Amygdala (tissue), 56 donors: ENCODE measurements around the gene HOXD1.

Experiments used
- DNase-seq, 56 donors: peaks; one replicate each; lab custom pipeline; 2025; lab: John Stamatoyannopoulos, UW

HOXD1 gene

DNA sequence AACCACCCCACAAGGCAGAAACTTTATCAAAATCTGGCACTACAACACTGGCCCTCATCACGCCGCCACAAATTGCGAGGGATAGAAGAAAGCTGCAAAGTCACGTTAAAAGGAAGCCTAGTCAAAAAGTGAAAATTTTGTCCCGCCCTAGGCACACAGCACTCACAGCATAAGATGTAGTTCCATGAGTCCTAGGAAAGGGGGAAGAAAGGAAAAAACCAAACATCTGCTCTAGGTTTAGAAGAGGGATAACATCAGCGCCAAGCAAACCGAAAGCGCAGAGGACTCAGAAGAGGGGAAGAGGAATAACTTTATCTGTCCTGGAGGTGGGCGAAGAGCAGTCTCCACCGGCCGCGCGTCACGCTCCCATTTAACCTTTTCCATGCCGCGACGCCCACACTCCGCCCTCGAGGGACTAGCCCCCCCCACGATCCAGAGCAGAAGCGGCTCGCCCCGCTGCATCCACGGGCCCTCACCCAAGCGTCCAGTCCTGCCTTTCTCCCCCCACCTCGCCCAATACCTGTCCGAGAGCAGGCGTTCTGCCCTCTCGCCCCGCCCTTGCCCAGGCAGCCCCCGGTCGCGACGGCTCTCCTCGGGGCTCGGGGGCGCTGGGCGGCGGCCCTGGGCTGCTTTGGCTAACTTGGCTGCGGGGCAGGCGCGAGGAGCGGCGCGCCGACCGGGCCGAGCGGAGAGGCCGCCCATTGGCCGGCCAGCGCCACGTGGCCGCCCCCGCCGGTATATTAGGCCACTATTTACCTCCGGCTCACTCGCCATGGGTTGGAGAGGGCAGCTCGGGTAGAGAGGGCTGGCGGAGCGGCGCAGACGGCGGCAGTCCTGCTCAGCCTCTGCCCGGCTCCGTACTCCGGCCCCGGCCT is at the start of gene HOXD1:
Gene HOXD1, plus strand, starts transcription at position 770 of the 875 bp plus-strand sequence. CDS start 134 bp downstream, outside the sequence.
- peak in 38 of 56 donors; percentile 3 to 75 (median 41) for DNase-seq

DNA sequence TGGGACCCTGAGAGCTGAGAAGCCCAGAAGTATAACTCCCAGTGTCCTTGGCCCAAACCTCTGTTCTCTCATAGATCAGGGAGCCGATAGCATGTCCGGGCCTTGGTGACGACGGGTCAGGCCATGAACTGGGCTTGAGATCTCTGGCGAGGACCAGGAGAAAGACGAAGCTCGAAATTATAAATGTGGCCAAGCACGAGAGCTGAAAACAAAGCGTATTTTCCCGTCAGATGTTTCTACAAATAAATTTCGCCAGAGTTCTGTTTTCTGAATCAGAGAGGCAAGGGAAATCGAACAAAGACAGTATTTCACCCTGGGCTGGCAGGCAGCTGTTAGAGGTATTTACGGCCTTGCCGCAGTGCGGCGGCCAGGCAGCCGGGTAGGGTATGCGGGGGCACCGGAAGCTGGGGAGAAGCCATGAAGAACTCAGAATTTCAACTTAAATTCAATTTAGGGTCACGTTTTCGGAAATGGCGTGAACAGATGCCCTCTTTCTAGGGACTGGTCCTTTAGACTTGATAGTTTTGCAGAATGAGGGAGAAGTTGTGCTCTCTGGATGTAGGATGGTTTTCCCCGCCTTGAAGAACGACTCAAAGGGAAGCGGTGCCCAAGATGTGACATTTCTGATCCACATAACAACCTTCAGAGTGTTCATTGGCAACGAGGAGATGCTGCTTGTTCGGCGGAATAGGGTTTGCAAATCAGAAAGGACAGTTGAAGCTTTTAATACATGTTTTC is 49.4 kb upstream of the HOXD1 start:
- DNase-seq, result no peak

DNA sequence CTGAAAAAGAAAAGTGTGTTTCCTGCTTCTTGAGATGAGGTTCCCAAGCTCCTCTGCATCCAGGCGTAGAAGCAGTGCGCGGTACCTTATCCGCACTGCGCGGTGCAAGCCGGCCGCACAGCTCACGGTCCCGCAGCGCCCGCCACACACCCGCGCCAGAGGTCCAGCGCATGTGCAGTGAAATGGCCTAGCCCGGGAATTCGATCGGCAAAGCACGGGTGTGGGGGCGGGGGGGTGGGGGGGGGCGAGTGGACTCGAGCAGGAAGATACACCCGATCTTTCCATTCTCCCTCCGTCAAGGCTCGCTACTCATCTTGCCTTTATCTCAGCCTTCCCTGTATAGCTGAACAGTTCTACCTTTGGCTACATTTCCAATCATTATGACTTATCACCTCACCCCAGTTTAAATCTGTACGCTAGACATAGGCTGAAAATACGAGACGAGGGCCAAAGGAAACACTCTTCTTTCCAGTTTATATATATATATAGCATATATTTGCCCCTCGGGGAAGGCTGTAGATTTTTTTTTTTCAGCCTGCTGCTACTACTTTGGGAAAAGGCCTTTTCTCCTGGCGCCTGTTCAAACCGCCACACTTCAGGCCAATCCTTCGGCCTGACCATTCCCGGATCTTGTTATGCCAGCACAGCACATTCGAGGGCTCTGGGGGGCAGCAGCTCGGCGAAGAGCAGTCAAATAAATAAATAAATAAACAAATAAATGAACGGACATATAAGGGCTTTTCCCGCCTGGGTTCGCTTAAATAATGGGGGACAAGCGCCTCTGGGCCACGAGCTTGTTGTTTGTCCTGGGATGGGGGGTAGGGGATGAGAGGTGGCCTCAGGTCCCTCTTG is 48.6 kb upstream of the HOXD1 start:
- peak in 2 of 56 donors; percentile 1 to 6 for DNase-seq

DNA sequence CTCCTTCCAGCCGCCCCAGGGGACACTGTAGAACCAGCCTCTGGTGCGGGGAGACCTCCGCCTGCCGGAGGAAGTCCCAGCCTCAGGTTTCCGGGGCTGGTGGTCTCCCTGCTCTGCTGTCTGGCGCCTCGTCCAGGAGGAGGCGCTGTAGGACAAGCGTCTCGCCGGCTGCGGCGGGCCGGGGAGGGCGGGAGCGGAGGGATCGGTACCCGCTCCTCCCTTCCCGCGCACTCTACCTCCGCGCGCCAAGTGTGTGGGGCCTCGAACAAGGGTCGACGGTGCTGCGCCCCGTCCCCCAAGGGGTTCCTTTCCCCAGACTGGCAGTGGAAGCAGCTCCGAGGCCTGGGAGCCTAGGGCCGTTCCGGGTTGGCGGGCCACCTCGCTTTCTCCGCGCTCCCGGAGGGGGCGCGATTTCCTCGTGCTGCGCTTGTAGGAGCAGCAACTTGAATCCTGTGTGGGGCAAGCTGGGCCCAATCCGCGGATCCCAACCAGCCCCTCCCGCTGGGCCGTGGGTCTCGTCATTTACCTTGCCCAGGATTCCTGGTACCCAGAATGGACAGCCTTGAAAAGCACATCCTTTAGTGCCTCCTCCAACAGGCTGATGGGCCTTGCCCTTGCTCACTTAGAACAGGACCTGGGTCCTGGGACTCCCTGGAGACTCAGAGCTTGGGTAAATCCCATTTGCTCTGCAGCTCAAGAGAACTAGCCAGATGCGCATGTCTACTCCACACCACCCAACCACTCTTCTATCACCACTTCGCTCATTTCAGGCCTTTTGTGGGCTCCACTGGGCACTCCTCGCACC is 47.8 kb upstream of the HOXD1 start:
- peak in 46 of 56 donors; percentile 6 to 81 (median 52) for DNase-seq

DNA sequence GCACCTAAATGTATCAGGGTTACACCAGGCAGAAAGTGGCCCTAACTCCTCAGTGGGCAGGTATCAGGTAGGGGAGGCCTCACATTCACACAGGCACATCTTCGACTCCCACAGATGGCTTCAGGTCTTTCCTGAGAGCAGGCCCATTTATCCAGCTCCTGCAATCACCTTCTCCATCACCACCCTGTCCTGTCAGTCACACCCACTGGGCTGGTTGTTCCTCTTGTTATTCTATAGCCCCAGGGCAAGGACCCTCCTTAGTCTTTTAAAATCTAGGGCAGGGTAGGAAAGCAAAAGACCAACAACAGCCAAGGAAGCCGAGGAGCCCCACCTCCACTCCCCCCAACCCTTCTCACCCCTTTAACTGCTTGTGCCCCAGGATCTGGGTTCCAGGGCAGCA is 46.2 kb upstream of the HOXD1 start:
- no peak for DNase-seq

DNA sequence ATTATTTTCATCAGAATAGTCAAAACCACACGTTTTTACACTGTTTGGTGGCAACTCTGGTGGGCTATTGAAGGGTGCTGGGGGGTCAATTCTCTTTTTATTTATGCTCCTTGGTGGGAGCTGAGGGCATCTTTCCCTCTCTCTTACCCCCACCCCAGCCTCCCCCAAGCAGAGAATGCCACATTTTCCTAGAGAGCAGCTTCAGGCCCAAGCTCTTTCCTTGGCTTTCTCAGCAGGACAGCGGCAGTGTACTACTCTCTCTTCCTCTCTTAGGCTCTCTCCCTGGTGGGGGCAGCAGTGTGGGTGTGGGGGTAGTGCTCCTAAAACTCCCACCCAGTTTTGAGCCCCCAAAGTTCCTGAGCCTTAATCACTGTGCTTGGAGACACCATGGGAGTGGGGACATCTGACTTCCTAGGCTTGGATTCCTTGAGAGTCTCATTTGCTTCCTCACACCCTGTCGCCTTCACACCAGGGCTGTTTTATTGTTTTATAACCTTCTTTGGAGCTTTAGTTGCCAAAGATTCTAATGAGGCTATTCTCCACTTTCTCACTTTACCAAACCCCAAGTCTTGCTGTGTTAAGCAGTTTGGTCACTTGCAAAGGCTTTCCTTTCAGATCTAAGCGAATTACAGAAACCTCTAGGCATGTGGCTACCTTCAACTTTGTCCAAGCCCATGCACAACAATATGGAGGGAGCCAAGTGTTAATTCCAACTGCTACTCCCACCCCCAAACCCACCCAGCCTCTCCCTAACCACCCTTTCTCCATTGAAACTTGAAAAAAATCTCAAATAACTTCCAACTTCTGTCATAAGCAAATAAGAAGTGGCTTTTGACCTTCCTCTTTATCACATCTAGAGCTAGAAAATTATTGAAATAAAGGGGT is 43.1 kb upstream of the HOXD1 start:
- DNase-seq, result no peak

DNA sequence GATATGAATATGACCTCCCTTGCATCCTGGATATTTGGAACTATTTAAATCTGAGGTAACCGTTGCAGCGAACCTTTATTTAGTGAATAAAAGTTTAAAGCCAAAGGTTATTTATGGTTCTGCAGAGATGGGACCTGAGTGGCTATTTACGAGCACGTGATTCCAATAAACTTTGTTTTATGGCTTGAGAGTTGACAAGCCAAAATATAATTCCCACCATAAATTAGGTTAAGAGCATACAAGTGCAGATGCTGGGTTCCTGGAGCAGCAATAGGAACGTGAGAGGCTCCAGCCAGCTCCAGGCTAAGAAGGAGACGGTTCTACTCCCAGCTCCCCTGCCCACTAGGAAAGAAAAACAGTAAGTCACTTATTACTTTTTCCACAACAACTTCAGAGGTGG is 42.4 kb upstream of the HOXD1 start:
- no peak for DNase-seq

DNA sequence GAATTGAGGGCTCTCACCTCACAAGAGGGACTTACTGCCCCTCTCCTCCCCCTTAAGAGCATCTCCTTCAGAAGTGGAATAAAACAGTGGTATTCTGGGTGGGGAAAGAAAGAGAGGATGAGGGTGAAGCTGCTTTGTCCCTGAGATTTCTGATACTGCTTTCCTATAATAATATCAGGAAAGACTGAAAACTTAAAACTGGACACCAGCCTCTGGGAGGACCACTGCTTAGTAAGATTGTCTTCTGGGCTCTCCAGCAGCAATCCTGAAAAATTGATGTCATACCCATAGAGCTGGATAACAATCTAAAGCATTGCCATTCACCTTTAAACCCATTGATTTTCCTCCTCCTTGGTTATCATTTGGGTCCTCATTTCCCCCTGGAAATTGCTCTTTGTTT is 41.8 kb upstream of the HOXD1 start:
- DNase-seq, result no peak

DNA sequence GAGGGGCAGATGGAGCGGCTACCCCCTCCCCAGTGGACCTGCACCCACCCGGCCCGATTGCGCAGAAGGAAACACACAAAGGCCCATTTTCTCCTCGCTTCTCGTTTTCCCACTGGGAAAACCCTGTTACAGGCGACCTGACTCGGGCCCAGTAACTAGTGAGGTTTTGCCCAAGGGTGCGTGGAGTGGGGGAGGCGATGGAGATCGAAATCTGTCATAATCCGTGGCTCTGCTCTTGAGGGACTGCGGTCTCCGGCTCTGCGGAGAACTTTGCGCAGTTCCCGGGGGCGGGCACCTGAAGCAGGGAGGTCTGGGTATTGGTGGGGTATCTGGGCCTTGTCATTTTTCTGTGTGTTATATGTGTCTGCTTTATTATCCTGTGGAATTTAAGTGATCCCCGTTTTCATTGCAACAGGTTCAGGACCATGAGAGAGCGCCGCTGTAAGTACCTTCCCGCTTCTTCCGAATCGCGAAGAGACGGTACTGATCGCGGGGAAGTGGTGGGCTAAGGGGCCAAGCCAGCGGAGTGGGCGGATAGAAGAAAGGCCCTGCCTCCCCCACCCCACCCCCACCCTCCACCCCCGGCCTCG is 41.2 kb upstream of the HOXD1 start:
- no peak for DNase-seq

DNA sequence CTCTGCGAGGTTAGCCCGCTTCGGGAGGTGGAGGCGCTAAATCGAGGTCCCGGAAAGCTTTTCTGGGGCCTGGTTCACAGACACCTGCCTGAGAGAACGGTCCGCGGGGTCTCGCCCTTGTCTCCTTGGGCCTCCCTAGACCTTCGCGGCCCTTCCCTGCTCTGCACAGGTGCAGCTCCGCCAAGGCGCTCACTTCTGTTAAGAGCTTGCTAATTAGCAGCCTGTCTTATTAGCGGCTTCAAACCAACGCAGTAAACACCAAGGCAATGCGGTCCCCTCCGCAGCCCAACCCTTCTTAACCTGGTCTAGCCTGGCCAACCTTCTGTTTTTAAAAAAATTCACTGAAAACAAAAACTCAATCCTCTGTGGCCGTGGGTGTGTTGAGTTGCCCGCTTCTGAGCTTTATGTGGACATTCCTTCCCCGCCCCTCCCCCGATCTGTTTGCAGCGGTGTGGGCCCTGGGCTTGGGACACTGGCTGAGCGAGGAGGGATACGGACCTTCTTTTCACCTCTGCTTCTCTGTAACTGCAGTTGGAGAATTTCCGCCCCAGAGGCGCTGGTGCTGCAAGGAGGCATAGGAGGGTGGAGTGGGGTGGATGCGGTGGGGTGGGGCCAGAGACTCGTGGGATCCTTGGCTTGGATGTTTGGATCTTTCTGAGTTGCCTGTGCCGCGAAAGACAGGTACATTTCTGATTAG is 40.5 kb upstream of the HOXD1 start:
- no peak for DNase-seq

DNA sequence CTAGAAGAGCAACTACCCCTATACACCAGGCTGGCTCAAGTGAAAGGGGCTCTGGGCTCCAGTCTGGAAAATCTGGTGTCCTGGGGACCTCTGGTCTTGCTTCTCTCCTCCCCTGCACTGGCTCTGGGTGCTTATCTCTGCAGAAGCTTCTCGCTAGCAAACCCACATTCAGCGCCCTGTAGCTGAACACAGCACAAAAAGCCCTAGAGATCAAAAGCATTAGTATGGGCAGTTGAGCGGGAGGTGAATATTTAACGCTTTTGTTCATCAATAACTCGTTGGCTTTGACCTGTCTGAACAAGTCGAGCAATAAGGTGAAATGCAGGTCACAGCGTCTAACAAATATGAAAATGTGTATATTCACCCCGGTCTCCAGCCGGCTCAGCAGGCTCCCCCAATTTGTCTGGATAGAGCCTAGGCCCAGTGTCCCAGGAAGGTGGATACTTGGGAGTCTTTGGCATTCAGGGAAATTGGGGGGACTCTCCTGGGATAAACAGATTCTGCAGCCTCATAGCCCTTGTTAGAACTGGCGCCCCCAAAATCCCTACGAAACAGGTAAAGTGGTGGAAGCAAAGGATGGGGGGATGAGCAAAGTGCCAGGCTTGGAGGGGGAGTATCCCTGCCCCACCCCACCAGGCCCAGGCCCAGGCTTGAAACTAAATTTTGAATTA is 39.6 kb upstream of the HOXD1 start:
- DNase-seq, result no peak

DNA sequence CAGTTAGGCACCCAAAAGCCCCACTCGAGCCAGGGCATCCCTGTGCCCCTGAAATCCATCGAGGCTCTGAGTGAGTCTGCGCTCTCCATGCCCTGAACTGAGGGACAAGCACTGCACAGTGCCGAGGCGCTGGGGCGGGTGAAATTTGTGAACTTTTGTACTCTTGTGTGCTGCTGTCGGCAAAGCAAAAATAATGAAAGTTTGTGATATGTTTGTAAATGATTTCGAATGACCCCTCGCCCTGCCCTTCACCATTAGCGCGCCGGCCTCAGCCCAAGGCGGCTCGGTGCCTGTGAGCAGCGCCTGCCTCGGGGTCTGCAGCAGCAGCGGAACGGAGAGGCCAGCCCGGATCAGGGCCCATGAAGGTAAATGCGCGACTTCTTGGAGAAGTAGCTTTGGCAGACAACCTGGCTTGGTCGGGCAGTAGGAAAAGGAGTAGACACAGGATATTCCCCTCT is 39.0 kb upstream of the HOXD1 start:
- DNase-seq, result no peak

DNA sequence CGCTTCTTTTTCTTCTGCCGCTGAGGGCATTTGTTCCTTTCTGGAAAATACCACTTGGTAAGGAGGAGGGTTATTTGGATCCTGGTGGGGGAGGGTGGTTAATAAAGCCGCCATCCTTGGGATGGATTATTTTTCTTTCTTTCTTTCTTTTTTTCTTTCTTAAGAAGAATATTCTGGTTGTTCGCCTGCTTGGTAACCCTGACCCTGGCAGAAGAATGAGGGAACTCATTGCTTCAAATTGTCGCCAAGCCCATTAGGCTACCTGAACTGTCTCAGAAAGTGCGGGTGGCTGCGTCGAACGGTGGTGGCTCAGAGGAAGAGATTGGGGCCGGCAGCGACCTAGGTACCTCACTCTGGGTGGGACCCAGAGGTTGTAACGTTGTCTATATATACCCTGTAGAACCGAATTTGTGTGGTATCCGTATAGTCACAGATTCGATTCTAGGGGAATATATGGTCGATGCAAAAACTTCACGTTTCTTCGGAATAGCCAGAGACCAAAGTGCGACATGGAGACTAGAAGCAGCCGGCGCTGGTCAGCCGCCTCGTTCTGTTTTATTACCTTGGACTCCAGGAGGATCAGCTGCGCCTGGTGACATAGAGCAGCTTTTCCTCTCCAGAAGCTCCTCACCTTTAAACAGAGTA is 38.4 kb upstream of the HOXD1 start:
- no peak for DNase-seq

DNA sequence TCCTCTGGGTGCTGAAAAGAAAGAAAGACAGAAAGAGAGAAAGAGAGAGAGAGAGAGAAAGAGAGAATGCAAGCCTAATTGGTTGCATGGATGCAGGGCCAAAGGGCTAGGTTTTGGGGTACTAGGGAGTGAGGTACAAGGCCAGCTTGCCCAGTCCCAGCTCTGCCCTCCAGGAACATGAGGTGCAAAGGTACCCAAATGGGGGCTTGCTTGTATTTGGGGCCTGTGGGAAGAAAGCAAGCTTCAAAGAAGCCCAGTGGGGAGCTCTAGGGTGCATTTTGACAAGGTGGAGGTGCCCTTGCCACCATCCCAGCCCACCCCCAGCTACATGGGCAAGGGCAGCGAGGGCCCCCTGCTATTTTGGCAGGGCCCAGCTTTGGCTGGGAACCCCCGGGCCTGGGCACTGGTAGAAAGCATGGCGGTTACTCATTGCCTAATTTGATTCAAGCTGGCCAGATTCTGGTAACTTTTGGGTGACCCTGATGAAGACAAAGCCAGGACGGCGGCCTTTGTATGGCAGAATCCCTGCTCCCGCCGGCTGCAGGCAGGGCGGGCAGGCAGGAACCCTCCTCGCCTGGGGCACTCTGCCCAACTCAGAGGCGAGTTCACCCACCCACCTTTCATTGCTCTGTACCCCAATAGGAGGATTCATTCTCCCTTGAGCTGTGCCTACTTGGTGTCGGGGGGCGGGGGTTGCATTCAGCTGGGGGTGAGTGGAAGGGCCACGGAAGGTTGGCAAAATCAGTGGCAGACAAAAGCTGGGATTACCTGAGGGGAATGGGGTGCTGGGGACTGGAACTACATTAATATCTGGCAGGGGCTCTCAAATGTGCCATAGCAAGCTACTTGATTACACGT is 37.7 kb upstream of the HOXD1 start:
- DNase-seq, result no peak

DNA sequence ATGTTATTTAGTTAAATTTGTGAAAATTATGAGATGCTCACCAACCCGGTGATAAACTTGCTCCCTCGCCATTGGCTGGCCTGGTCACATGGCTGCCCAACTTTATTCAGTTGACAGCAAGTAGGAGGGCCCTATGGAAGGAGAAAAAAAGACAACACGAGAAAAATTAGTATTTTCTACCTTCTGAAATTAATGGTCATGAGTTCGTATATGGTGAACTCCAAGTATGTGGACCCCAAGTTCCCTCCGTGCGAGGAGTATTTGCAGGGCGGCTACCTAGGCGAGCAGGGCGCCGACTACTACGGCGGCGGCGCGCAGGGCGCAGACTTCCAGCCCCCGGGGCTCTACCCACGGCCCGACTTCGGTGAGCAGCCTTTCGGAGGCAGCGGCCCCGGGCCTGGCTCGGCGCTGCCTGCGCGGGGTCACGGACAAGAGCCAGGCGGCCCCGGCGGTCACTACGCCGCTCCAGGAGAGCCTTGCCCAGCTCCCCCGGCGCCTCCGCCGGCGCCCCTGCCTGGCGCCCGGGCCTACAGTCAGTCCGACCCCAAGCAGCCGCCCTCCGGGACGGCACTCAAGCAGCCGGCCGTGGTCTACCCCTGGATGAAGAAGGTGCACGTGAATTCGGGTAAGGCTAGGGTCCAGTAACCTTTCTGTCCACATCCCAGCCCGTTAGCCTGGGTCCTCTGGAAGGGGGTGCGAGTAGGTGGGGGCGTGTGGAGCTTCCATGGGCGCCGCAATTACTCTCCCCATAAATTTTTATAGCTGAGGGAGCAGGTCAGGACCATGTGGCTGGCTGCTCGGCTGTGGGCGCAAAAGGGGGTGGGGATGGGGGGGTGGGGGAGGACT is 36.8 kb upstream of the HOXD1 start, which contains the start of gene HOXD4:
Gene HOXD4, plus strand, starts transcription at position 109 of the 846 bp plus-strand sequence. Its CDS starts 84 bp downstream, at position 193.
- no peak for DNase-seq
